Islet of Langerhans (tissue), 1 donor: ENCODE measurements around the gene KIFC3.
"Not testable (repeated sequence)": the region's sequence is repeated elsewhere in the genome, so short reads cannot be mapped to it uniquely, and the experiment has no call there.

Source experiments
- FAIRE-seq: peaks from one replicate; lab custom pipeline; 2011; peaks lifted over from hg19 to GRCh38; lab: Jason Lieb, UNC

The KIFC3 gene, protein sequence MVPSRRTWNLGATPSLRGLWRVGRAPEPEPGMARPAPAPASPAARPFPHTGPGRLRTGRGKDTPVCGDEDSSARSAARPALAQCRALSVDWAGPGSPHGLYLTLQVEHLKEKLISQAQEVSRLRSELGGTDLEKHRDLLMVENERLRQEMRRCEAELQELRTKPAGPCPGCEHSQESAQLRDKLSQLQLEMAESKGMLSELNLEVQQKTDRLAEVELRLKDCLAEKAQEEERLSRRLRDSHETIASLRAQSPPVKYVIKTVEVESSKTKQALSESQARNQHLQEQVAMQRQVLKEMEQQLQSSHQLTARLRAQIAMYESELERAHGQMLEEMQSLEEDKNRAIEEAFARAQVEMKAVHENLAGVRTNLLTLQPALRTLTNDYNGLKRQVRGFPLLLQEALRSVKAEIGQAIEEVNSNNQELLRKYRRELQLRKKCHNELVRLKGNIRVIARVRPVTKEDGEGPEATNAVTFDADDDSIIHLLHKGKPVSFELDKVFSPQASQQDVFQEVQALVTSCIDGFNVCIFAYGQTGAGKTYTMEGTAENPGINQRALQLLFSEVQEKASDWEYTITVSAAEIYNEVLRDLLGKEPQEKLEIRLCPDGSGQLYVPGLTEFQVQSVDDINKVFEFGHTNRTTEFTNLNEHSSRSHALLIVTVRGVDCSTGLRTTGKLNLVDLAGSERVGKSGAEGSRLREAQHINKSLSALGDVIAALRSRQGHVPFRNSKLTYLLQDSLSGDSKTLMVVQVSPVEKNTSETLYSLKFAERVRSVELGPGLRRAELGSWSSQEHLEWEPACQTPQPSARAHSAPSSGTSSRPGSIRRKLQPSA

DNA sequence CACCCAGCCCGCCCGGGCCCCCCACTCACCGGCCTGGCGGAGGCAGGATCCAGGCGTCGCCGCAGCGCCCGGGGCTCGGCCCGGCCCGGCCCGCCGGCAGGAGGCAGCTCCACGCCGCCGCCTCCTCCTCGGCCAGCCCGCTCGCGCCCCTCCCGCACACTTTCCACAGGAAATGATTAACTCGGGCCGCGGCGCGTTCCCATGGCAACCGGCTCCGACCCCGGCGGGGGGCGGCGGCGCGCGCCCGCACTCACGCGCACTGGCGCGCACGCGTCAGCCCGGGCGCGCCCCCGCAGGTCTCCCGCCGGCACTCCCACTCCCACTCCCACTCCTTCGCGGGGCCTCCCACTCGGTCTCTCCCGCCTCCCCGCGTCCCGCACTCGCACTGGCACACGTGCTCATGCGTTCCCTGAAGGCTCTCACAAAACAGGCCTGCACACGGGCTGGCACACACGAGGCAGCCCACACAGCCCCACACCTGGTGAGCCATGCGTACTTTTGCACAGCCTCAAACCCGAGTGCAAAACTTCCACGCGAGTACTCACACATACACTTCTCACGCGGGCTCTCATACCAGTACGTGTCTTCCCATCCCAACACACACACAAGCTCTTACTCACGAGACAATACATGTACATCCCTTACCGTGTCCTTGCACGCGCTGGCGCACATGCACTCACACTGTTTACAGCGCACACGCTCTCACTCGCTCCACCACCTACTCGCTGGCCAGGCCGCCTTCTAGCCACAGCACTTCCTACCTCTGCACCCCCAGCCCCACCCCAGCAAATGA, at the start of gene KIFC3:
TSS of gene KIFC3 (minus strand) at position 151 of the 793 bp plus-strand sequence. CDS start 4,248 bp downstream, outside the sequence.
- FAIRE-seq, result no peak

DNA sequence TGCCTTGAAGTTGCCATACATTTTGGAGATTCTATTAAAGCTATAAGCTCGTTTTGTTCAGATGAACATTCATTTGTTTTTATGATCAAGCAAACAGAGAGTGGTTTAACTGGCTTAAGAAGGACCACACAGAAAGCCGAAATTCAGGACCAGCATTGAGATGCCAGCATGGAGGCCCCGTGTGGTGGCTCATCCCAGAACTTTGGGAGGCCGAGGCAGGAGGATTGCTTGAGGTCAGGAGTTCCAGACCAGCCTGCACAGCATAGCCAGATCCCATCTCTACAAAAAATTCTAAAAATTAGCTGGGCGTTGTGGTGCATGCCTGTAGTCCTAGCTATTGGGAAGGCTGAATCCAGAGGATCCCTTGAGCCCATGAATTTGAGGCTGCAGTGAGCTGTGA, 45.9 kb upstream of the KIFC3 start:
- no peak for FAIRE-seq

DNA sequence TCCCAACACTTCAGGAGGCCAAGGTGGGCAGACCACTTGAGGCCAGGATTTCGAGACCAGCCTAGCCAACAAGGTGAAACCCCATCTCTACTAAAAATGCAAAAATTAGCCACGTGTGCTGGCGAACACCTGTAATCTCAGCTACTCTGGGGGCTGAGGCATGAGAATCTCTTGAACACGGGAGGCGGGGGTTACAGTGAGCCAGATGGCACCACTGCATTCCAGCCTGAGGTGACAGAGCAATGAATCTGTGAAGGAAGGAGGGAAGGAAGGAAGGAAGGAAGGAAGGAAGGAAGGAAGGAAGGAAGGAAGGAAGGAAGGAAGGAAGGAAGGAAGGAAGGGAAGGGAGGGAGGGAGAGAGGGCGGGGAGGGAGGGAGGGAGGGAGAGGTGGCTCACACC, 44.6 kb upstream of the KIFC3 start:
- not testable (repeated sequence) for FAIRE-seq

DNA sequence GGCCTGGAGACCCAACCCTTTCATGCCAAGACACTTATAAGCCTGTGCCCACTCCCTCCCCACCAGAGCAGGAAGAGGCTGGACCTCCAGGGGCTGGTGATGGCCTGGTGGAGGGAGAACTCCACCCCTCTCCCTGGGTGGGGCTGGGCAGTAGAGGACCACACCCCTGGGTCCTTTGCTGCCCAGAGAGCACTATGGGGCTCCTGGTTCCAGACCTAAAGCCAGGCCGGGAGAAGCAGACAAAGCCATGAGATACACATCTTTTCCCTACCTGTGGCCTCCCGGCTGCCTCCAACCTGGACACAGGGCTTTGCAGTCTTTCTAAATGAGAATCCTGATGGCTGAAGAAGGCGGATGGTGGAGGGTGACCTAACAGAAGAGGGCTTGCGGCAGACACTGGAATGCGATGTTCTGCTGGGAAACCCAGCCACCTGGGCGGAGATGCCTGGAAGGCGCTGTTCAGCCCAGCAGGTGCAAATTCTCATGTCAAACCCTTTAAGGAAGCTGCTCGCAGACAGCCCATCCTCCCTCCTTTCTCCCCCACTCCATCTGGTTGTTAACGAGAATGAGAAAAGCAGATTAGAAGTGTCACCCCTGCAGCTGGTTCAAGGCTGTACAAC, 43.9 kb upstream of the KIFC3 start:
- FAIRE-seq, result no peak

DNA sequence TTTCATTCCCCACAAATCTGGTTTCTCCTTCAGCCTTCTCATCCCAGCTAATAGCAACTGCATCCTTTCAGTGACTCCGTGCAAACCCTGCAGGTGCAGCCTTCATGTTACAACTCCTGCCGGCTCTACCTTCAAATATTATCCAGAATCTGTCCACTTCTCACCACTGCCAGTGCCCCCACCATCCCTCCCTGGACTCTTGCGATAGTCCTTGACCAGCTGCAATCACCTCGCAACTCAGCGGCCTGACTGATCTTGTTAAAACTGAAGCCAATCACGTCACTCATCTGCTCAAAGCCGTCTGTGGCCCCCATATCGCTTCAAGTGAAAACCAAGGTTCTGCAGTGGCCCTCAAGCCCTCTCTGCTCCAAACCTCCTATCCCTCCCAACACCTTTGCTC, 42.8 kb upstream of the KIFC3 start:
- no peak for FAIRE-seq

DNA sequence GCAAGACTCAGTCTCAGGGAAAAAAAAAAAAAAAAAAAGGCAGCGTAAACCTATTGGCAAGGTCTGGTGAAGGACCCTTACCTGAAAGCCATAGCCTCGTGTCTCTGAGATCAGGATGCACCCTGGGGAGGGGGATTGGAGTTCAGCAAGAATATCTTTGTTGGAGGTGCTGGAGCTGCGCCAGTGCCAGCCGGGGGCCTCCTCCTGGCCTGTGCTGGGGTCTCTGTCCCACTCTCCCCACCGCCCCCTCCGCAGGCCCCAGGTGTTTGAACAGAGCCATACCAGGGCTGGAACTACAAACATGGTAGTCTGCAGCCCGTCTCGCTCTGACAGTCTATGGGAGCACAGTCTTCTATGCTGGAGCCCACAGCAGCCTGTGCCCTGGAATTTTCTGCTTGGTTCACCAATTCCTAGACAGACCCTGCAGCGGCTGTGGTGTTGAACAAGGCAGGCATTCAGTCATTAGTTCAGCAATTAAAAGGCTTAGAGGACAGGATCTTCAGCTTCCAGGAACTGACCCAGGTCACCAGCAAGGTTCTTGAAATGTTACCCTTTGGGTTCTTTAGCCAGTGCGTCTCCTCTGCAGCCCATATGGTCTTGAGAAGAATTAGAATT, 42.2 kb upstream of the KIFC3 start:
- FAIRE-seq, result no peak

DNA sequence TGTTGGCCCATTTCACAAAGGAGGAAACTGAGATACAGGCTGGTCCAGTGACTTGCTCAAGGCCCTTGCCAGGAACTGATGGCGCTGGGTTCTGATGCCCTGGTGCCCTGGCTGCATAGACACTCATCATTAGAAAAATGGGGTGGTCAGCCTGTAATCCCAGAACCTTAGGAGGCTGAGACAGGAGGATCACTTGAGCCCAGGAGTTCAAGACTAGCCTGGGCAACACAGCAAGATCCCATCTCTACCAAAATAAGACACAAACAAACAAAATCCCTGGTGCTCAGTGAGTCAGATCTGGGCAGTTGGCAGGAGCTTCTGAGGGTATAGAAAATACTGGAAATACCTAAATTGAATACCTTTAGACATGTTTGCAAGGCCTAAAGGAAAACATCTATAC, 41.1 kb upstream of the KIFC3 start:
- FAIRE-seq, result no peak

DNA sequence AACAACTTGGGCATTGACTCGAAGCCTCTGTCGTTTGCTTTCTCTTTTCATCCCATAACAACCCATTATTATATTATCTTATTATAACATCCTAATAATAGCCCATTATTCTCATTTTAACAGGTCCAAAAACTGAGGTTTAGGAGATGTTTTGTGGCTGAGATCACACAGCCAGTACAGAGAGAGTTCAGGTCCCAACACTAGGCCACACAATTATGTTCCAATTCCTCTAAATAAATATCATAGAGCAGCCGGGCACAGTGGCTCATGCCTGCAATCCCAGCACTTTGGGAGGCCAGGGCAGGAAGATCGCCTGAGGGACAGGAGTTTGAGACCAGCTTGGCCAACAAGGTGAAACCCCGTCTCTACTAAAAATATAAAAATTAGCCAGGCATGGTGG, 40.3 kb upstream of the KIFC3 start:
- FAIRE-seq, result no peak

DNA sequence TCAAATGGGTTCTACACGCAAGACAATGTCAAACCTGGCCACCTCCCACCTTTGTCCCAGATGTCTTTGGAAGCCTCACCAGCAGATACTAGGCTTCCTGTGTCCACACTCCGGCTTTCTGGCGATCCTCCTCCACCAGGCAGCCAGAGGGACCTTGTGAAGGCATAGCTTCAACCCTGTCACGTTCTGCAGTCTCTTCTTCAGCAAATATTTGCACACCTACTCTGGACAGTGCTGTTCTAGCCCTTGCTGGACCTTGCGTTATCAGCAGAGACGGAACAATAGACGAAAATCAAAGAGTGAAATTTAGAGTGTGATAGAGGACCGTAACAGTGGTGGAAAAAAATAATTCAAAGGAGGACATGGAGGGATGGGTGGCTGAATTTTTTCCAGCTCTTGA, 38.5 kb upstream of the KIFC3 start:
- FAIRE-seq, result no peak

DNA sequence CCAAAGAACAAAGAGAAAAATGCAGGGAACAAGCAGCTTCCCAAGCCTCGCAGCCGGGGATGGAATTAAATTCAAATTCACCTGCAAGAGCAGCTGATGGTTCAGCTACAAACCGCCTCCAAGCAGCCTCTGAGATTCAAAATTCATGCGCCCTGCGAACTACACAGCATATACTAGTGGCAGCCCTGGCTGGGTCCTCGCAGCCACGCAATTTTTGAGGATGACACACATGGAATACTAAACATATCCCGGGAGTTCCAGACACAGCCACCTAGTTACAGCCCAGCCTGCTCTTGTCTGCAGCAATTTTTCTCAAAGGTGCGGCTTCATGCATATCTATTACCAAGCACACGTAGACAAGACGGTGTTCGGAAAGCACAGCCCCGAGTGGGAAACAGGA, 35.9 kb upstream of the KIFC3 start:
- no peak for FAIRE-seq

DNA sequence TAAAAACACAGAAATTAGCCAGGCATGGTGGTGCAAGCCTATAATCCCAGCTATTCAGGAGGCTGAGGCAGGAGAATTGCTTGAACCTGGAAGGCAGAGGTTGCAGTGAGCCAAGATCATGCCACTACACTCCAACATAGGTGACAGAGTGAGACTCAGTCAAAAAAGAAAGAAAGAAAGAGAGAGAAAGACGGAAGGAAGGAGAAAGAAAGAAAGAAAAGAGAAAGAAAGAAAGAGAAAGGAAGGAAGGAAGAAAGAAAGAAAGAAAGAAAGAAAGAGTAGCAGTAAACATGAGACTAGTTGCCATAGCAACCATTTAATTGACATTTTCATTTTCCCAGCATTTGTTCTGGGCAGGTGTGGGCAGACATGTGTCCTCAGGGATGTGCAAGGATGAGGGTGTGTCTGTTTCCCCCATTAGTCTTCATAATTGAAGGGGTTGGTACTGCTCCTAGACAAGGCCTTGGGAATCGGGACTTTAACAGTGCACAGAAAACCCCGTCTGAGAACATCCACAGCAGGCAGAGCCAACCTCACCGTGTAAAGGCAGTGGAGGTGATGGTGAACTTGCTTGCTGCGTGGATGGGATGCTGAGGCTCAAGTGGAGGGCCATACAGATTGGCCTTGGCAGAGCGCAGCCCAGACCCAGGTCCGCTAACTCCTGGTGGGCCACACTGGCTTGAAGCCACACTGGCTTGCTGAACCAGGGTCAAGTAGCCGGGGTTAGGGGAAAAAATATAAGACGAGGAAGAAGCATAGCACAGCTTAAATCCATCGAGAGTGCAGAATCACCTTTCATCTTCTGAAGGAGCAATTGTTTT, 35.2 kb upstream of the KIFC3 start:
- no peak for FAIRE-seq

DNA sequence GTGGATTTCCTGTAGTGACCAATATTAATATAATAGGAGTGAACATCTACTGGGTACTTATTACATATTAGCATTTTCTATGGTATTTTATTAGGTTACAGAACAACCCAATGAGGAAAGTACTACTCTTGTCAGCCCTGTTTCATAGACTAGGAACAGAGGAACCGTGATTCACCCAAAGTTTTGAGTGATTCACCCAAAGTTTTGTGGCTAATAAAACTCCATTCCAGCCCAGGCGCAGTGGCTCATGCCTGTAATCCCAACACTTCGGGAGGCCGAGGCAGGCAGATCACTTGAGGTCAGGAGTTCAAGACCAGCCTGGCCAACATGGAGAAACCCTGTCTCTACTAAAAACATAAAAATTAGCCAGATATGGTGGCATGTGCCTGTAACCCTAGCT, 33.1 kb upstream of the KIFC3 start:
- FAIRE-seq, result not testable (repeated sequence)

DNA sequence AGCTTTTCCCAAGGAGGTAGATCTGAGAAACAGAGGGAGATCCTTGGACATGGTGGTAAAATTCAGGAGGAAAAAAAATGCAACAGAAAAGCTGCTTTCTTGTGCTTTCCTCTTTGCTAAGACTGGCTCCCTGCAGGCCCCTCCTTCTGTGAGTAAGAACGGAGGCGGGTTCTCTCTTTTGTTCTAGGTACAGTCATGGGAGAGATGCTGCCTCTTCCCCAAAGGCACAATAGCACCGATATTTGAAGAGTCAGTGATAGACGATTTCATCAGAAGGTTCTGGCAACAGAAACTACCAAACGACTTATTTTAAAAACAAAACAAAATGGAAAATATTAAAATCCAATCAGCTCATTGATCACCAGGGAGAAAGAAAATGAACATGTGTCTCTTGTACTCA, 32.6 kb upstream of the KIFC3 start:
- no peak for FAIRE-seq

DNA sequence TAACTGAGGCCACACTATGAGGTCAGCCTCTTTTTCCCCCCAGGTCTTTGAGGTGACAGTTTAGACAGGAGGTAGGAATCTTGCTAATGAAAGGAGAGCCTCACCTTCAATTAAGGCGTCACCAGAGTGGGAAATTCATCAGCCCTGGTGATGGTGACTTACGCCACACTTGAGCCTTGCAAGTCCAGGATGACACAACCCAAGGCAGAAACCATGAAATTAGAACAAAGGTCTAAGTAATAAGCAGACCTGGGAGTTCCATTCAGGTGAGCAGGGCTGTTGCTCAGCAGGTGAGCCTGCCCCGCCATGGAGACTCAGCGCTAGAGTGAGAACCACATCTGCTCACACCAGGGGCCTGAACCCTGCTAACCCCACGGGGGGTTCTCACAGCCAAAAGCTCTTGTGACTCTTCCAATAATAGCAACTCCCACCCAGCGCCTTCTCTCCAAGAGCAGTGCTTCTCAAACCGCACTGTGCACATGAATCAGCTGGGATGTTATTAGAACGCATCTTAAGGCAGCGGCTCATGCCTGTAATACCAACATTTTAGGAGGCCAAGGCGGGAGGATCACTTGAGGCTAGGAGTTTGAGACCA, 28.7 kb upstream of the KIFC3 start:
- no peak for FAIRE-seq

DNA sequence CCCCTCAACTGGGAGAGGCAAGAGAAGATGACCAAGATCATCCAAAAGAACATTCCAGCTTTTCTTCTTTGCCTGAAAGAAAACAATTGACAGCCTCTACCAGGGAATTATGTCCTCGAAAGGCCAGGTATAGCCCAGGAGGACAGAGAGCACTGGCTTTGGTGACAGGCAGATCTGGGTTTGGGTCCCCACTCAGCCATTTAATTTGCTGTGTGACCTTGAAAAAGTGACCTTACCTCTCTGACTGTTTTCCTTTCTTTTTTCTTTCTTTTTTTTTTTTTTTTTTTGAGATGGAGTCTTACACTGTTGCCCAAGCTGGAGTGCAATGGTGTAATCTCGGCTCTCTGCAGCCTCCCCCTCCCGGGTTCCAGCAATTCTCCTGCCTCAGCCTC, 27.7 kb upstream of the KIFC3 start:
- no peak for FAIRE-seq

DNA sequence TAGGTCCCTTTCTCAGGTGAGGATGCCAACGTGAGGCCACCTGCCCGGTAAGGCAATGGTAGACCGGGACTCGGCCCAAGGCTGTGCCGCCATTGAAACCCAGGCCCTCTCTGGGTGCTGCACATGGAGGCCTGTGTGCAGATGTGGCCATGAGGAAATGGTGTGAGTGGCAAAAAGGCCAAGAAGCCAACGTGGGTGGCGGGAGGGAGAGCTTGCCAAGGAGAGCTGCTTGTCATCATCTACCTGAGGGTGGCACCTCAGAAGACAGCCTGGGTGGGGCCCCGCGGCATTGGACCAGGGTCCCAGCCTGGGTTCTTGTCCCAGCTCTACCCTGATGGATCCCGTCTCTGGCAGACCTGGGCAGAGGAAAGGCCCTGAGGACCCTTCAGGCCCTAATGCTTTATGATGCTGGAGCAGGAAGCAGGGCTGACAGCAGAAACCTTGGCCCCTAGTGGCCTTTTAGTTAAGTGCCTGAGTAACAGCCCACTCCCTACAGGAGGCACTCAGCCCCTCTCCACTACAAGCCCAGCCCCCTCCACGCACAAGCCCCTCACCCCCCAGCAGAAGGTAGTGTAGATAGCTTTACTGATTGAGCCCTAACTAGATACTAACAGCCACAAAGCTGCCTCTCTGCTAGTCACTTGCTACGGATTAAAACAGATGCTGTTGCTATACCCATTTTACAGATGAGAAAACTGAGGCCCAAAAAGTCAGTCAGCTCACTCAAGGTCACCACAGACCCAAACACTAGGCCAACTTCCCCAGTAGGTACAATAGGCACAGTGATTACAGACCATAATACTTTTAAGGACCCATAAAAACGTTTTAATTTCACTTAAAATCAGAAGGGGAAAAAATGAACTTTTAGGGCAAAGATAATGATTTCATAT, 26.2 kb upstream of the KIFC3 start:
- FAIRE-seq, result no peak

DNA sequence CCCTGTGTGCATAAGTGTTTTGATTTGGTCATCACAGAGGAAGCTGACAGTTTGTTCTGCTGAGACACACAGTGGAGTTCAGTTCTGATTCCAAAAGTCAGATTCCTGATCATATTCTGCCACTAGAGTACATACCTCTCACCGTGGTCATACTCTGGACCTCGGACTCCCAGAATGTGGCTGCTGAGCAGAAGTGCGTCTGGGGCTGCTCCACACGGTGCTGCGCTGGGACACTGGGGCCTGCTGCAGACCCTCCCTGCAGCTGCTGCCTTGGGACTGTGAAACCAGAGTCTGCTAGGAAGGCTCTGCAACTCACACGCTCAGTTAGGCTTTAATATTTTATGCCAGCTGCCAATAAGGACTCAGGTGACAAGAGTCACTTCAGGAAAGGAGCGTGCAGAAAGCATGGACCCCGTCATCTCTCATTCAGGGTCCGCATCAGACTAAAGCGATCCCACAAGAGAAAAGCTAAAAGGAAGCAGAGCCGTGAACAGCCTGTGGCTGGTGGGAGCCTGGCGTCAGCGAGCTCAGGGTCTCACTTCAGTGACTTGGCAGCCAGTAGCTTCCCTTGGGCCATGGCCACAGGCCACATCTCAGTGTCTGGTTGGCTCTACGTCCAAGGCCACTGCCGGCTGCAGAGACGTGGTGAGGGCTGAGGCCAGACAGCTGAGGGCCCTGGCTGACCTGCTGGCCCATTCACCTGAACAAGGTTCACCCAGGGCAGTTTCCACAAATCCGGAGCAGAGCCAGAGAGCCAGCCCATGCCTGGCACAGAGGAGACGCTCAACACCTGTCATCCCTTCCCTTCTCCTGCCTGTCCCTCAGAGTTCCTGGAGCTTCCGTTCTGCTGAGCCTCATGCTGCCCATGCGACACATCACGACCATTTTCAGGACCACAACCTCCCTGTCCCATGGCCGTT, 24.7 kb upstream of the KIFC3 start:
- FAIRE-seq, result no peak

DNA sequence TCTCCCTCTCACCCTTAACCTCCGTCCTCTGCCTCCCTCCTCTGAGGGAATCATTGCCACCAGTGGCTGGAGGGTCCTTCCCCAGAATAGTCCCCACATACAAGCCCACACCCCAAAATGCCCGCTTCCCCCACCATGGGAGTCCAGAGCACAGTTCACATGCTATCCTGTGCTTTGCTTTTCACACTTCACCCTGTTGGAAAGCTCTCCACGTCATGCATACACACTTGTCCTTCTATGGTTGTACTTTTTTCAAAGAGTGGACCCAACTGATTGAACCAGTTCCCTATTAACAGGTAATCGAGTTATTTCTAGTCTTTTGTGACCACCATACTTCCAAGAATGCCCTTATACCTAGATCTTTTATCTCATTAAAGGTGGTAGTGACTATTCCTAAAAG, 23.8 kb upstream of the KIFC3 start:
- no peak for FAIRE-seq
